Measurements from ENCODE around the gene PLA2G4D.

Gene PLA2G4D

DNA sequence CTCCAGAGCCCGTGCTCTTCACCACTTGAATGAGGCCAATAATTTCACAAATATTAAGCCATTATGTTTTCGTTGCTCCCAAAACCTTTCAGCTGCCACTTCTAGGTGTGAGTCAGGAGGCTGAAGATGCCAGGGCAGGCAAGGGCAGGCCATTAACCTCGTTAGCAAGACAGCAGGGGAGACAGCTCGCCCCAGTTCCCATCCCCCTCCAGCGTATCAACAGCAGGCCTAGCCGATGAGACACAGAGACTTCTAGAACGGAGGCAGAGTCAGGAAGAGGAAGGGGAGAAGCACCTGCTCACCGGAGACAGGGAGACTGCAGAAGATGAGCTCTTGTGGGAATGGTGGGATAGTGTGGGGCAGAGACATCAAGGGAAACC, 45.6 kb downstream of the PLA2G4D start:
- DNase-seq, result no peak

DNA sequence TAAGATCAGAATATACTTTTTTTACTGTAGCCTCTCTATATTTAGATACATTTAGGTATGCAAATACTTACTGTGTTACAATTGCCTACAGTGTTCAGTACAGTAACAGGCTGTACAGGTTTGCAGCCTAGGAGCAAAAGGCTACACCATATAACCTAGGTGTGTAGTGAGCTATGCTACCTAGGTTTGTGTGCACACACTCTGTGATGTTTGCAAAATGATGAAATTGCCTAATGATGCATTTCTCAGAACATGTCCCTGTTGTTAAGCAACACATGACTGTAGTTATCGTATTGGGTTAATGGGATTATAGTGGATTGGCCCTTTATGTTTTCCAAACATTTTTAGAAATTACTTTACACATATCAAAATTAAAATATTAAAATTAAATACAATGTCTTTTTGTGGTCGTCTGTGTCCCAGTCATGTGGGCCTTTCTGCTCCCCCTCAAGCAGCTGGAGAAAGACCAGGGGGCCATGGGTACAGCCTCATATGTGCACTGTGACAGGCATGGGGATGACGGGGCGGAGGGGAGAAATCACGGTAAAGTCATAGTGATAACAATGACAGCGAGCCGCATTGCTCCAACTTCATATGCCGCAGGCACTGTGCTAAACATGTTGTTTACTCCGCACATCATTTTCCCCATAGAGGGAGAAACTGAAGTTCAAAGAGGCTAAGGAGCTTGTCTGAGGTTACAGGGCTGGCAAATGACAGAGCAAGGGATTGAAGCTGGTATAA, 46.1 kb downstream of the PLA2G4D start:
- no peak for DNase-seq

DNA sequence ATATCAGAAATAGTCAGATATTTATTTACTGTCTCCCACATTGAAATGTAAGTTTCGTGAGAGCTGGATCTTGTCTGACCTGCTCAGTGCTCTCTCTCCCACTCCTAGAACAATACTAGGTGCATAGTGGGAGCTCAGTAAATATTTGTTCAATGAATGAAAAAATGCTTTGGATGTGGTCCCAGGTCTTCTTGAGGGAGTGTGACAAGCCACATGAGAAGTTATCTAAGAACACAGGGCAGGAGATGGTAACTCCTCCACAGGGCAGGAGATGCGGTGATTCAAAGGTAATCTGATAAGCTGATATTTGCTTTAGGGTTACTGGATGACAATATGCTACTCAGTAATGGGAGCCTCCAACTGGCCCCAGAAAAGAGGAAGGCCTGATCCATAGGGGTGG, 47.8 kb downstream of the PLA2G4D start:
- no peak for DNase-seq

DNA sequence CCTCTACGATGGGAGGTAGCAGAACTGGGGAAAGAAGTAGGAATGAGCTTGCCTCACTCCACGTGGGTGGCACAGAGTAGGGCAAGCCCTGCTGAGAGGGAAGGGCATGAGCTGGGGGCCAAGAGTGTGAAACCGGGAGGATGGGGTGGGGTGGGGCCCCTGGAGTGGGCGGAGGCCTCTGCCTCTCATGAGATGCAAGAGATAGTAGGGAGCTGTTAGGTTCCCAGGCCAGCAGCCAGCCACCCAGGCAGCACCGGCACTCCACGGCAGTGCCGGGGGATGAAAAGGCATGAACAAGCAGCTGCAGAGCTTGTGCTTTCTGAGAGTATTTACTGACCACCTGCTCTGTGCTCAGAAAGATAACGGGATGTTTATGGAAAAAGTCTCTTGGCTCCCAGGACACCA, 49.1 kb downstream of the PLA2G4D start:
- no peak for DNase-seq

DNA sequence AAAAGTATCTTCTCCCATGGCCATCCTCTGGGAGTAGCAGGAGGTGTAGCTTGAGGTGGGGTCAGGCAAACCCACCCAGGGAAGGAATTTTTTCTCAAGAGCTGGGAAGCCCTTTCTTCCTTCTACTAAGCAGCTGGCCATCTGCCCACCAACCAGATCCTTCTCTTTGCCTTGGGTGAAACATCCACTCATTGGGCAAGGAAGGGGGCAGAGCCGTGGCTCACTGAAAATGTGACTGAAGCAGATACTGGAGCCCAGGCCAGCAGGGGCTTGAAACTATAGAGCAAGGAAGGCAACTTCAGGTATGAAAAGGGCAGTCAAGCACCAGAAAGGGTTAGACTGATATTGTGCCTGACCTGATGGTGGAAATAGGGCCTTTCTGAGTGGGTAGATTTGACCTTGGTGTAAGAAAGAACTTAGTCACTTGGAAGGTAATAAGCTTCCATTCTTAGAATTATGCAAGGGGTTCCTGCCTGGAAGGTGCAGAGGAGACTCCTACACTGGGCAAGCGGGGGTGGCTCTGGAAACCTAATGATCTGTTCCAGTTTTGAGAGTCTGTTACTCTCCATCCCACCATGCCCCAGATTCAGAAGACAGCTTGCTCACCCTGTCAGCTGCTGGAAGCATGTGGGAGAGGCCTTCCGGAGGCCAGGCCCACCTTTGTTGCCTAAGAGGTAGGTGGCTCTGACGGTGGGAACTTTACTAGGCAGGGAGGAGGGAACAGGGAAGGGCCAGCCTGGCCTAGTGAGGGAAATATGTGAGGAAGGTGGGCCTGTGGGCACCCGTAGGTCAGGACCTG, 51.6 kb downstream of the PLA2G4D start:
- no peak for DNase-seq

DNA sequence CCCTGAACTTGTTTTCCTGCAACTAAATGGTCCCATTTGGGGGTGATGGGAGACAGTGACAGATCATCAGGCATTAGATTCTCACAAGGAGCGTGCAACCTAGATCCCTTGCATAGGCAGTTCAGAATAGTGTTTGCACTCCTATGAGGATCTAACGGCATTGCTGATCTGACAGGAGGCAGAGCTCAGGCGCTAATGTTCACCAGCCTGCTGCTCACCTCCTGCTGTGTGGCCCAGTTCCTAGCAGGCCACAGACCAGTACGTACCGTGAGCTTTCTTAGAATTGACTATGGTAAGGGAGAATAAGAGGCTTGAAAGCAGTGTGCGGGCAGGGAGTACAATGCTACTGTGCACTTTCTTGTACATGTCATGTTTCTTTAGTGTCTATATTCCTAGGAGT, 56.0 kb downstream of the PLA2G4D start:
- DNase-seq, result no peak

DNA sequence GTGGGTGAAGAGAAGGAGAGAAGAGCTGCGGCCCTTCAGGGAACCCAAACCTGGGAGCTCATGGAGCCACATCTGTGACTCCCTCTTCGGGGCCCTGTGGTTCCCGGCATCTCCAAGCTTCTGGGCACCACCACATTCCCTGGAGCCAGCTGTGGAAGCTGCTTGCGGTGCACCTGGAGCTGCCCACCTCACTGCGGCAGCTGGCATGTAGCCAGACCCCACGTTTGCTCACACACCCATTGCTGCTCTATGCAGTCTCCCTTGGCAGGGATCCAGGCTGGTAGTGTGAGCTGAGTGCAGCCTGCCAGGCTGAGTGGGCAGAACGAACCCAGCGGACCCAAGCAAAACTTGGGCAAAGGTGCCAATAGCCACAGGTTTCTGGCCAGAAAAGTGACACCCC, 56.7 kb downstream of the PLA2G4D start:
- no peak for DNase-seq

DNA sequence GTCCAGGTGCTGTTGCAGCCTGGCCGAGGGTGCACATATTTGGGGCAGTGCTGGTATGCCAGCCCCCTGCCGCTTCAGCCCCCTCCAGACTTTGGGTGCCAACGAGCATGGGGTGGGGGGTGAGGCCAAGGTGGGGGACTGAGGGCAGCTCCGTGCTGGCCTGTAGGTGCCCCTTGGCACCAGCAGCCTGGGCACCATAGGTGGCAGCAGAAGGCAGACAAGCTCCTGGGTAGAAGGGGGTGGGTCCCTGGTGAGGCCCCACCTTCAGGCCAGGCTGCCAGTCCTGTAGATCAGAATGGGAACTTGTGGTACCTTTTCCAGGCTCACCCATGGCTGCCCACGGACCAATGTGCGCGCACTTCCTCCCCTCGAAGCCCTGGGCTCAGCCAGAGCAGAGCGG, 57.4 kb downstream of the PLA2G4D start:
- DNase-seq, result no peak

DNA sequence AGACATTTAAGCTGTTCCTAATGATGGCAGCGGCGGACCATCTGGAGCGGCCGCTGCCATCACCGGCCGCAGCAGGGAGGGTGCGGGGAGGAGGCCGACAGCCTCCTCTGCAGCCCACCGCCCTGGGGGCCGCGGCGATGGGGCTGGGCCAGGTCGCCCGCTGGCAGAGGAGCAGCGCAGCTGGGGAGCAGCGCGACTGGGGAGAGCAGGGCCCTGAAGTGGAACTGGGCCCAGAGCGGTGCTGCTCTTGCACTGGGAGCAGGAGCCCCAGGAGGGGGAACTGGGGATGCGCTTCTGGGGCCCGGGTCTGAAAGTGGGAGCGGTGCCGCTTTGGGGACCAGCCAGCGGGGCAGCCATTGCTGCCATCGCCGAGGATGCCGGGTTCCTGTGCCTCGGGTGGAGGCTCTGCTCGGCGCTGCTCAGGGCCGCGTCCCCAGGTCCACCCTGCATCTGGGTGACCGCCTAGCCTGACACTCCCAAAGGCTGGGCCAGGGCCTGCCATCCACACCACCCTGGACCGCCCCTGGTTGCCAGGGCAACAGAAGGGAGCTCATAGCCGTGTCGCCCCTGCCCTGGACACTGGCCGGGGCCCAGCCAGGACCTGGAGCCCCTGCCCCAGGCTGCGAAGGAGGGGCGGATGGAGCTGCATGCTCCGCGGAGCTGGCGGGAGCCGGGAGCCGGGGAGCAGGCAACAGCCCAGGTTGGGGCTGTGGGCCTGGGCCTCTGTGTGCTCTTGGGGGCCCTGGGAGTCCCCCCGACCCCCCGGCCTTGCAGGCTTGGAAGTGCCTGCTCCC, 58.1 kb downstream of the PLA2G4D start:
- DNase-seq, result no peak

DNA sequence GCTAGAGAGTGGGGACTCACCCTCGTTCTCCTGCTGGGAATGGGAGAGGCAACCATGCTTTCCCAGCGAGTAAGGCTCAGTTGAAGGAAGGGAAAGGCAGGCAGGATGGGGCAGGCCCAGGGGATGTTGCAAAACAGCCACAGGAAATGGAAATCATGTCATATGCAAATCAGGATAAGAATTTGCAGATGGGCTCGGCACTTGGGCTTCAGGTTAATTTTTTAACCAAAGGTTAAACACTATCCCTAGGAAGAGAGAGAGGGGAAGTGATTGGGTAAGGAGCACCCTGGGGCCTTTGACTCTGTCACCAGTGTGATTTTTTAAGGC, 59.0 kb downstream of the PLA2G4D start:
- DNase-seq, result no peak

DNA sequence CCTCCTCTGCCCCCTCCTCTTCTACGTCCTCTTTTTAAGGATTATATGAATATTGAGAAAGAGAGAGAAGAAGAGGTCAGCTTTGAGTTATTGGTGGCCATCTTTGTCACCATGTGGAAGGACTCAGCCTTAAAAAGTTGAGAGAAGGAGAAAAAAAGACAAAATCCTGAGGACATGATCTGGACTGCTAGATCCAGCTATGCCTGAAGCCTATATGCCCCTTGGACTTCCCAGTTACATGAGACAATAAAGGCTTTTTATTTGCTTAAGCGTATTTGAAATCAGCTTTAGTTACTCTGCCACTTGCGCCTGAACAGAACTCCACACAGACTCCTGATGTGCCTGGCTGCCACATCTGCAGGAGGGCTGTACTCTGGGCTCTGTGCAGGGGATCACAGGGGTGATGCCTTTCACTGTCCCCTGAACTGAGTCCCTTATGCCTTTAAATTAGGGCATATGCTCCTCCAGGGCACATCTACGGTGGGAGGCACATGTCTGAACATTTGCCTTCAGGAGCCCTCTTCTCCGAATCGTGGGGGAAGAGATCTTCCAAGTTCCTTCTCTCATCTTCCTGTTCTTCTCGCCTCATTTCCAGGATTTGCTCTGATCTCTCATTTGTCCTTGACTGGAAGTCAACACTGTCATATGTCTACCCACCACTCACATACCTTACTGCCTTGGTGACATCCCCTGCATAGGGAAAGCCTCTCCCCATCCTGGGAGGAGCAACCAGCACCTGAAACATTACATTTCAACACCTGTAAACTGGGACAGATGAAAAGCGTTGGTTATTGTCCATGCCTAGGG, 59.5 kb downstream of the PLA2G4D start:
- no peak for DNase-seq

DNA sequence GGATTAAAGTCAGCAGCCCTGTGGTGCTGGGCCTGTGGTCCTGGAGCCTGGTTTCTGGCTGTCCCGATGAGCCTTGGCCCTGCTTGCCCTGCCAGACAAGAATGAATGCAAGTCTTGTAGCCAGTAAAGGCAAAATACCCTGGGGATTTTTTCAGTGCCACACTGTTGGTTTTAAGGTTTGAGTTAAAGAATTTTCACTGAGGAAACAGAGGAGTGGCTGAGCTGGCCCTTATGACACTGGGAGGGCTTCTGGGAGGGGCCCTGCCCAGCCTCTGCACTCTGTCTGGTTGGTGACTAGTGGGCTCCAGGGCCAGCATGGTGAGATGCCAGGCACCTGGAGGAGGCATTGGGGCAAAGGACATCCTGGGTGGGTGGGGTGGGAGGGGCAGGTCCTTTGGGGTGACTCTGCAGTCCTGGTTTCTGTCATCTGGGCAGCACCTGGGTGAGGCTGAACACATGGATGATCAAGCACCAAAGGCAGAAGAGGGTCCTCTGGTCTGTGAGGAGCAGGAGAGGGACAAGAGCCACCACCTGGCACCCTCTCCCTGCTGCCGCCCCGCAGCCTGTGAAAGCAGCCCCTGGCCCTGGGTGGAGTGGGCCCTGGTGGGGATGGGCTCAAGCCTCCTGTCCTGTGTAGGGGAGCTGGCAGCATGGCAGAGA, 61.0 kb downstream of the PLA2G4D start:
- no peak for DNase-seq

DNA sequence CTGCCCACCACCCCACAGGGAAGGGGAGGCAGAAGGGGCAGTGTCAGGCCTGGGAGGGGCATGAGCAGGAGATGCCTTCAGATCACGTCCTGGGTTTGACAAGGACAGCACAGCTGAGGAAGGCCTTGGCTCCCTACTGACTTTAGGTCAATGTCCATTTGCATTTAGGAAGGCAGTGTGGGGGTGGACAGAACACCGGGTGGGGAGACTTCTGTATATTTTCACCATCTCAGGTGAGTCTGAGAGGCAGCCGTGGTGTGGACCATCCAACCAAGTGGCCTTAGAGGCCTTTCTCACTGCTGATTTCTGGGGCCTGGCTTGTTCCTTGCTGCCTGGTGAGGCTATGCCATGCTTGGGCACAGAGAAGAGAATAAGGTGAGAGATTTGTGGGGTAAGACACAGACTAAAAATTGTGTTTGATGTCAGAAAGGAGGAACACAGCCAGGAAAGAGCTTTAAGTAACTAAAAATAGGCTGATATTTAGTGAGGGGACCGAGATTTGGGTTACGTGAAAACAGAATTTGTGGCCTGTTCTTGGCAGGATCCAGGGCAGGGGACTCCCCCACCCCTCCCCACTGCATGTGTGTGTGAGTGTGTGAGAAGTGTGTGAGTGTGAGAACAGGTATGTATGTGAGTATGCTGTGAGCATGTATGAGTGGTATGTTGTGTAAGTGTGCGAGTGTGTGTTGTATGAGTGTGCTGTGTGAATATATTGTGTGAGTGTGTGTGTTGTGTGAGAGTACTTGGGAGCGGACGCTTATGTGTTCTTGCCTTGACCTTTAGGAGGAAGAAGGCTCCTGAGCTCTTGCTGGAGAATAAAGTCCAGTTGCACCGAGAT, 61.8 kb downstream of the PLA2G4D start:
- DNase-seq, result no peak

DNA sequence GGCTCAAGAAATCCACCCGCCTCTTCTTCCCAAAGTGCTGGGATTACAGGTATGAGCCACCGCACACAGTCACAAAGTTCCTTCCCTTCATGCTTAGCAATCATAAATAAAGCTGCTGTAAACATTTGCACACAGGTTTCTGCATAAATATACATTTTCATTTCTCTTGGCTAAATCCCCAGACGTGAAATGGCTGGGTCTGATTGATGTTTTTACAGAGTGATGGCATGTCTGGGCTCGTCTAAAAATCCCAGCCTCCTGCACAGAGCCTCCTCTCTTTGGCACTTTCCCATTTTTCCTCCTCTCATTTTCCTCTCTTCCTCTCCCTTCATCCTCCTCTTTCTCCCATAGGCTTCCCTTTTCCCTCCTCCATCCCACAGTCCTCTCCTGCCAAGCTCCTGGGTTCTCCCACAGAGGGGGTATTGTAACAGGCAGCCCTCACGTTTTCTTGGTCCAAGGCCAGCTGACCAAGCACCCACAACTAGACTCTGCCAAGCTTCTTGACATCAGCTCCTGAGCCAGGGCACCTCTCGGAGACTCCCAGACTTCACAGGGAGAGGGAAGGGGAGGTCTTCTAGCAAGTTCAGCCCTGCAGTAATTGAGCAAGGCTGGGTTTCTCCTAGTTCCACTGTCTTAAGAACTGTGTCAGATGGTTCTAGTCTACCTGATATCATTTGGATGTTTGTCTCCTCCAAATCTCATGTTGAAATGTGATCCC, 63.0 kb downstream of the PLA2G4D start:
- no peak for DNase-seq

DNA sequence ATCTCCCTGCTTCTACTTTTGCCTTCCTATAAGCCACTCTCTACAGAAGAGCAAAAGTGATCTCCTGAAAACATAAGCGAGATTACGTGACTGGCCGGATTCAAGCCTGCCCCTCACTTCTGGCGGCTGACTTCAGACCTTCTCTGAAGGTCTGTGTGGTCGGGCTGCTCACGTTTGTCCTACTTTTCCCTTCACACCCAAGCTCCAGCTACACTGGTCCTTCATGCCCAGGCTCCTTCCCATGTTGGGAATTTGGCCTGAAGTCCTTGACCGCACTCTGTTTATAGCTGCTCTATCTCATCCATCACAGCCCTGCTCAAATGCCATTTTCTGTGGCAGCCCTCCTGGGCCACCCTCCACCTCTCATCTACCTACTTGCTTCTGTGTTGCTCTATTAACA, 66.8 kb downstream of the PLA2G4D start:
- no peak for DNase-seq

DNA sequence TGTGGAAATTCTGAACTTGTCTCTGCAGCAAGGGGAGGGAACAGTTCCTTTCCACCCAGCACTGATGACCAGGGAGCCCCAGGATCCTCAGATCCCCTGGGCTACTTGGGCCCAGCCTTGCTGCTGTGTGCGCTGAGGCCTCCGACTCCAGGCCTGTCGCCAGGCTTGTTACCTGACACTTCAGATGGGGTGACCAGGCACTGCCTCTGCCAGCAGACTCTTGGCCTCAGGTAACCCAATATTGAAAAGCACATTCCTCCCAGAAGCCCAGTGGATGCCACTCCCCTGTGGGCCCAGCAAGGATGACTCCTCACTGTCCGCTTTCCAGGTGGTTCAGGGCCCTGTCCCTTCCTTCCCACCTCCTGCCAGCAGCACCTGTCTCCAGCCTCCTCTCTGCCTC, 70.1 kb downstream of the PLA2G4D start:
- DNase-seq, result no peak

DNA sequence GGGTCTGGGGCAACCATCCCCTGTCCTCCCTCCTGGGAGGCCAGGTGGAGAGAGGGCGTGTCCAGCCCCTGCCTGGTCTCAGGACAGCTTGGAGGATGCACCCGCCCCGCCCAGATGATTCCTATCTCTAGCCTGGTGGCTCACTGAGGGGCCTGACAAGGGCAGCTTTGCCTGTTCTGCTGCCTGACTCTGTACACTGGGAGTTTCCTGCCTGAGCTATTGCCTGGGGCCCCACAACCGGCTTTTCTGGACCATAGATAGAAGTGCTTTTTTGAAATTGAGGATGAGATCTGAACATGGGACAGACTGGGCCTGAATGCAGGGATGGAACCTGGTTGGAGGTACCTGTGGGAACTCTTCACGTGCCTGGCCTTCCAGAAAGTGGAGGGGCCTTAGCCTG, 72.8 kb downstream of the PLA2G4D start:
- DNase-seq, result no peak

DNA sequence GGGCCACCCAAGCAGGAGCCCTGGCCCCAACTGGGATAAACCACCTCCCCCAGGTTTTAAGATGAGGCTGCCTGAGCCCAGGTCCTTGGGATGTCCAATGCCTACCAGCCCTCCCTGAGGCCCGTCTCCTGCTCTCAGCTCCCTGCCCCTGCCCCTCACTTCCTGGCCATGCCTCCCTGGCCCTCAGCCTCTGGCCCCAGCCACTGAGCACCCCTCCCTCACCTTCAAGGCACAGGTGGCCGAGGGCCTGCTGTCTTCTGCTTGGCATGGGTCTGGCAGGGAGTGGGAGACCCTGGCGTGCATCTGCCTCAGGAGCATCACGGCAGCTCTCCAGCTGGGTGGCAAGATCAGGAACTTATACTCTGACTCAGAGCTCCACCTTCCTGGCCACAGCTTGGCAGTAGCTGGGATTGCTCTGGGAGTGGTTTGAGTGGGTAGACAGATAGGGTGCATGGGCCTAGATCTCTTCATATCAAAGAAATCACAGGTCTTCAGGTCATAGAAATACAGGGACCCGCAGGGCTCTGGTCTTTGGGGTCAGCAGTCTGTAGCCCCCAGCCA, 73.6 kb downstream of the PLA2G4D start, which contains the start of gene PLA2G4E:
TSS of gene PLA2G4E (minus strand) at position 330 of the 561 bp plus-strand sequence. CDS start at position 318, 12 bp downstream.
- DNase-seq, result no peak

DNA sequence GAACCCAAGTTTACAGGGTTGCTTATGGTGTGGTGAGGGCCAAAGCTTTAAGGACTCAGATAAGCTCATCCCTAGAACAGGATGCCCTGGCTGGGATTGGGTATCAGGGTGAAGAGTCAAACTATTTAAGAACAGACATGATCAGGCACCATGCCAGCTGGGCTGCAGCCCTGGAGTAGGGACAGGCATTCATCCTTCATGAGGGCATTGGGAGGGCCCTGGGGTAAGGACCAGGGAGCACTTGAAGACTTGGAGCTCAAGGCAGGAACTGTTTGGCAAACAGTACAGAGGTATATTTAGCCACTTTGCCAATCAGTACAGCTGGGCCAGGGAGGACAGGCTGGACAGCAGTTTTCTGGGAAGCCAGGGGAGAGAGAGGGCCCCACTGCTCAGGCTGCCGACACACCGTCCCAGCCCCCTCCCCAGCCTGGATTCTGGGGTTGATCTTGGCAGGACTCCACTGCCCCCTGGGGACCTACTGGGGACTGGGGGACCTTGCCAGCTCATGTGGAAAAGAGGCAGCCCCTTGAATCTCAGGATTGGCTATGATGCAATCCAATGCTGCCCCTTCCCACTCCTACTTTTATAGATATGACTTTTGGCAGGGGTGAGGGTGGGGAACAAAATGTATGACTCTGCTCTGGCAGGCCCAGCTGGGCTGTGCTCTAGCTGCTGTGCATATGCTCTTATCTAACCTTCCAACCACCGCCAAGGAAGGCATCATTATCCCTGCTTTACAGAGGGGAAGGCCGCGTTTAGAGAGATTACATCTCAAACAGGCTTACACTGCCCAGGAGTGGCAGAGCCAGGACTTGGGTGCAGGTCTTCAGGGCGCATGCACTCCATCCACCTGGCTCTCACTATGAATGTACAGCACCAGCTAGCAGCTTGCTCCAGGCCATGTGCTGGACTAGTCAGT, 75.8 kb downstream of the PLA2G4D start:
- no peak for DNase-seq
